MM.1S (cell line): Measurements from ENCODE around the gene MRPL37.

Source experiments
- DNase-seq: peaks from one replicate; pipeline ENCODE4 v3.0.0-alpha.2; 2015
- H2AFZ ChIP-seq: fragments of 300-600 bp; sonication (generic); 2 replicates; pipeline ENCODE4 v1.6.0; 2016; ENCODE audit warnings: antibody characterized with exemption, low read length
- H3F3A ChIP-seq: fragments of 300-600 bp; sonication (generic); 2 replicates; pipeline ENCODE4 v1.6.1; 2016; ENCODE audit warnings: mild to moderate bottlenecking, antibody characterized with exemption, low read length, moderate library complexity, mixed read lengths; ENCODE audit not compliant: insufficient read depth
- H3K27ac ChIP-seq: fragments of 300-600 bp; sonication (generic); 2 replicates; pipeline ENCODE4 v1.5.1; 2016; ENCODE audit warnings: mild to moderate bottlenecking, low read length
- H3K27me3 ChIP-seq: fragments of 300-600 bp; sonication (generic); replicated peaks from 2 replicates; pipeline ENCODE4 v1.6.0; 2016; ENCODE audit warnings: low read length; ENCODE audit not compliant: insufficient read depth
- H3K36me3 ChIP-seq: fragments of 300-600 bp; sonication (generic); replicated peaks from 2 replicates; pipeline ENCODE4 v1.6.1; 2016; ENCODE audit warnings: mild to moderate bottlenecking, low read length, mixed read lengths; ENCODE audit not compliant: insufficient read depth
- H3K4me1 ChIP-seq: fragments of 300-600 bp; sonication (generic); 2 replicates; pipeline ENCODE4 v1.6.1; 2016; ENCODE audit warnings: low read length, mixed read lengths
- H3K4me2 ChIP-seq: fragments of 300-600 bp; sonication (generic); 2 replicates; pipeline ENCODE4 v1.6.0; 2016; ENCODE audit warnings: low read depth, low read length
- H3K4me3 ChIP-seq: fragments of 300-600 bp; sonication (generic); 2 replicates; pipeline ENCODE4 v1.5.1; 2016; ENCODE audit warnings: low read length, mixed read lengths
- H3K79me2 ChIP-seq: fragments of 300-600 bp; sonication (generic); 2 replicates; pipeline ENCODE4 v1.6.1; 2016; ENCODE audit warnings: mixed run types, low read length, mixed read lengths
- H3K9ac ChIP-seq: fragments of 300-600 bp; sonication (generic); 2 replicates; pipeline ENCODE4 v1.6.1; 2016; ENCODE audit warnings: low read length, mixed read lengths
- H3K9me2 ChIP-seq: fragments of 300-600 bp; sonication (generic); replicated peaks from 2 replicates; pipeline ENCODE4 v1.6.1; 2016; ENCODE audit warnings: mild to moderate bottlenecking, low read length, mixed read lengths; ENCODE audit not compliant: insufficient read depth
- H3K9me3 ChIP-seq: fragments of 300-600 bp; sonication (generic); replicated peaks from 2 replicates; pipeline ENCODE4 v1.6.1; 2016; ENCODE audit warnings: mild to moderate bottlenecking, low read length, mixed read lengths; ENCODE audit not compliant: insufficient read depth
- H4K20me1 ChIP-seq: fragments of 300-600 bp; sonication (generic); 2 replicates; pipeline ENCODE4 v1.6.1; 2016; ENCODE audit warnings: mild to moderate bottlenecking, low read length, moderate library complexity, mixed read lengths; ENCODE audit not compliant: insufficient read depth
- CTCF ChIP-seq: fragments of 300-600 bp; sonication (generic); IDR thresholded peaks from 2 replicates; pipeline ENCODE4 v1.5.1; 2016; ENCODE audit warnings: antibody characterized with exemption, low read length, mixed read lengths
- EZH2 ChIP-seq: fragments of 300-600 bp; sonication (generic); optimal IDR thresholded peaks from 2 replicates; pipeline ENCODE3; 2017; ENCODE audit warnings: low read depth, mild to moderate bottlenecking, antibody characterized with exemption, low read length, mixed read lengths
- EZH2phosphoT487 ChIP-seq: fragments of 300-600 bp; sonication (generic); IDR thresholded peaks from 2 replicates; pipeline ENCODE4 v1.6.1; 2018; ENCODE audit warnings: antibody characterized with exemption, low read length

MRPL37 gene

GRCh38 chr1:54266195-54266594 lies 66.2 kb downstream of the MRPL37 start:
- Histone ChIP-seq H3K9me2 (no peaks in the 10 kb centered on the region), H3K9ac (no peak overlapping the region), H3K4me2 (no peak overlapping the region), H4K20me1 (no peaks in the 10 kb centered on the region), H3K27ac (no peak overlapping the region), H3K79me2 (no peaks in the 10 kb centered on the region), H3K27me3 (no peaks in the 10 kb centered on the region), H3K4me1 (no peaks in the 10 kb centered on the region), H3F3A (no peaks in the 10 kb centered on the region), H3K36me3 (no peaks in the 10 kb centered on the region), H2AFZ (no peak overlapping the region), H3K4me3 (no peak overlapping the region), H3K9me3 (no peaks in the 10 kb centered on the region)
- no peak for DNase-seq
- TF ChIP-seq CTCF (no peak), EZH2 (no peak), EZH2phosphoT487 (no peak)

GRCh38 chr1:54266908-54267307 lies 66.9 kb downstream of the MRPL37 start:
- H4K20me1 ChIP-seq: no peaks in the 10 kb centered on the region
- no peaks in the 10 kb centered on the region for H3K4me1 ChIP-seq
- H2AFZ ChIP-seq: no peak overlapping the region
- no peak overlapping the region for H3K27ac ChIP-seq
- no peak overlapping the region for H3K4me2 ChIP-seq
- no peaks in the 10 kb centered on the region for H3K9me2 ChIP-seq
- H3F3A ChIP-seq: no peaks in the 10 kb centered on the region
- no peak for TF ChIP-seq CTCF
- no peak for TF ChIP-seq EZH2phosphoT487
- no peak for TF ChIP-seq EZH2
- no peak overlapping the region for H3K9ac ChIP-seq
- no peaks in the 10 kb centered on the region for H3K27me3 ChIP-seq
- no peaks in the 10 kb centered on the region for H3K36me3 ChIP-seq
- H3K4me3 ChIP-seq: no peak overlapping the region
- no peaks in the 10 kb centered on the region for H3K9me3 ChIP-seq
- no peaks in the 10 kb centered on the region for H3K79me2 ChIP-seq
- no peak for DNase-seq
